ENCODE data around the gene RIF1.

- TF ChIP-seq CTCF (IDR thresholded peaks at IDR 0.05; ENCODE audit: insufficient read depth, low read depth, low read length) (no peak), EZH2 (IDR thresholded peaks at IDR 0.05; ENCODE audit: insufficient read depth, low read length) (no peak)
Measured at GRCh38 chr2:151391436-151391835, 18.3 kb upstream of the RIF1 start.
